ENCODE measurements around the gene IGLL5. TPM values are rescaled to one million over a fixed set of nuclear protein-coding genes. Genes with fewer than 3 reads are reported as not detected.

The IGLL5 gene
- polyA plus RNA-seq, 3 donors, result 0.34 to 0.67 TPM; not detected in 1

GRCh38 chr22:22931557-22932270 lies 44.1 kb downstream of the IGLL5 start:
- DNase-seq (ENCODE audit: extremely low read depth in 1 of 11, low read depth in 9 of 11, low spot score in 4 of 11), result no peak

GRCh38 chr22:22932512-22932941 lies 44.9 kb downstream of the IGLL5 start:
- no peak for DNase-seq (ENCODE audit: extremely low read depth in 1 of 11, low read depth in 9 of 11, low spot score in 4 of 11)

- DNase-seq (ENCODE audit: extremely low read depth in 1 of 11, low read depth in 9 of 11, low spot score in 4 of 11), result no peak
Observed at GRCh38 chr22:22933100-22933806, 45.6 kb downstream of the IGLL5 start.

GRCh38 chr22:22933807-22934542 lies 46.4 kb downstream of the IGLL5 start:
- DNase-seq (ENCODE audit: extremely low read depth in 1 of 11, low read depth in 9 of 11, low spot score in 4 of 11), result no peak

- DNase-seq (ENCODE audit: extremely low read depth in 1 of 11, low read depth in 9 of 11, low spot score in 4 of 11), result no peak
Observed at GRCh38 chr22:22934543-22935055, 47.0 kb downstream of the IGLL5 start.

GRCh38 chr22:22935056-22935545 lies 47.5 kb downstream of the IGLL5 start:
- DNase-seq (ENCODE audit: extremely low read depth in 1 of 11, low read depth in 9 of 11, low spot score in 4 of 11), result no peak

GRCh38 chr22:22935546-22936157 lies 48.0 kb downstream of the IGLL5 start:
- no peak for DNase-seq (ENCODE audit: extremely low read depth in 1 of 11, low read depth in 9 of 11, low spot score in 4 of 11)

- no peak for DNase-seq (ENCODE audit: extremely low read depth in 1 of 11, low read depth in 9 of 11, low spot score in 4 of 11)
Observed at GRCh38 chr22:22936180-22936914, 48.7 kb downstream of the IGLL5 start.

- DNase-seq (ENCODE audit: extremely low read depth in 1 of 11, low read depth in 9 of 11, low spot score in 4 of 11), result no peak
Observed at GRCh38 chr22:22936915-22937656, 49.5 kb downstream of the IGLL5 start.

- no peak for DNase-seq (ENCODE audit: extremely low read depth in 1 of 11, low read depth in 9 of 11, low spot score in 4 of 11)
Observed at GRCh38 chr22:22937894-22938480, 50.4 kb downstream of the IGLL5 start.

GRCh38 chr22:22938672-22939587 lies 51.3 kb downstream of the IGLL5 start:
- DNase-seq (ENCODE audit: extremely low read depth in 1 of 11, low read depth in 9 of 11, low spot score in 4 of 11), result no peak

GRCh38 chr22:22939588-22940368 lies 52.2 kb downstream of the IGLL5 start:
- no peak for DNase-seq (ENCODE audit: extremely low read depth in 1 of 11, low read depth in 9 of 11, low spot score in 4 of 11)

- DNase-seq (ENCODE audit: extremely low read depth in 1 of 11, low read depth in 9 of 11, low spot score in 4 of 11), result no peak
Observed at GRCh38 chr22:22940961-22941605, 53.5 kb downstream of the IGLL5 start.

GRCh38 chr22:22941831-22942510 lies 54.4 kb downstream of the IGLL5 start:
- no peak for DNase-seq (ENCODE audit: extremely low read depth in 1 of 11, low read depth in 9 of 11, low spot score in 4 of 11)

Measured in renal cortex interstitium (tissue), 11 donors.